Stomach (tissue), 4 donors: ENCODE results near the gene MAGI1.

Source experiments
- POLR2A ChIP-seq, 4 donors: fragments of 450-650 bp; IDR thresholded peaks; one replicate each; pipeline ENCODE4 v1.6.1; 2016; ENCODE audit warnings: antibody characterized with exemption in 4 of 4, control low read depth in 2 of 4, mild to moderate bottlenecking in 1 of 4, moderate library complexity in 1 of 4
- TF ChIP-seq, protein P1 (sequence below), 7 experiments: fragments of 450-650 bp in 4 of 7; fragments of 200-600 bp in 3 of 7; sonication (generic) in 3 of 7; IDR thresholded peaks; one replicate each; pipeline ENCODE4 v1.5.1; 2016 to 2019; ENCODE audit warnings: antibody characterized with exemption in 7 of 7, control low read depth in 2 of 7, mild to moderate bottlenecking in 1 of 7

DNA sequence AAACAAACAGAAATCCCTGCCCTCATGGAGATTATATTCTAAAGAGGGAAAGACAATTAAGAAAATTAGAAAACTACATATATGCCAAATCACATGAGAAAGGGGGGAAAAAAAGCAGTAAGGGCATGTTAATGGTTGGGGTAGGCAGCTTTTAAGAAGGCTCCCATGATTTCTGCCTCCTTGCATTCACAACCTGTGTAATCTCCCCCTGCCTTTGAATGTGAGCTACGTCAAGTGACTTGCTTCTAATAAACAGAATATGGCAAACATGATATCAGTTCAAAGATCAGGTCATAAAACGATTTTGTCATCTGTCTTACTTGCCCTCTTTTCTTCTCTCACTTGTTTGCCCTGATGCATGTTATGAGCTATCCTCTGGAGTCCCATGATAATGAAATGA, 677.3 kb downstream of the MAGI1 start:
- no peak for TF ChIP-seq POLR2A (IDR thresholded peaks at IDR 0.05)
- TF ChIP-seq, protein P1, sequence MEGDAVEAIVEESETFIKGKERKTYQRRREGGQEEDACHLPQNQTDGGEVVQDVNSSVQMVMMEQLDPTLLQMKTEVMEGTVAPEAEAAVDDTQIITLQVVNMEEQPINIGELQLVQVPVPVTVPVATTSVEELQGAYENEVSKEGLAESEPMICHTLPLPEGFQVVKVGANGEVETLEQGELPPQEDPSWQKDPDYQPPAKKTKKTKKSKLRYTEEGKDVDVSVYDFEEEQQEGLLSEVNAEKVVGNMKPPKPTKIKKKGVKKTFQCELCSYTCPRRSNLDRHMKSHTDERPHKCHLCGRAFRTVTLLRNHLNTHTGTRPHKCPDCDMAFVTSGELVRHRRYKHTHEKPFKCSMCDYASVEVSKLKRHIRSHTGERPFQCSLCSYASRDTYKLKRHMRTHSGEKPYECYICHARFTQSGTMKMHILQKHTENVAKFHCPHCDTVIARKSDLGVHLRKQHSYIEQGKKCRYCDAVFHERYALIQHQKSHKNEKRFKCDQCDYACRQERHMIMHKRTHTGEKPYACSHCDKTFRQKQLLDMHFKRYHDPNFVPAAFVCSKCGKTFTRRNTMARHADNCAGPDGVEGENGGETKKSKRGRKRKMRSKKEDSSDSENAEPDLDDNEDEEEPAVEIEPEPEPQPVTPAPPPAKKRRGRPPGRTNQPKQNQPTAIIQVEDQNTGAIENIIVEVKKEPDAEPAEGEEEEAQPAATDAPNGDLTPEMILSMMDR (IDR thresholded peaks at IDR 0.05): no peak
